Transverse colon (tissue), 4 donors: ENCODE data around the gene POLE. TPM values are rescaled to one million over a fixed set of nuclear protein-coding genes. Genes with fewer than 3 reads are reported as not detected.
A peak's percentile ranks its signal among the peaks of the same experiment; 100 is the strongest.

ENCODE experiments used
- DNase-seq: peaks from one replicate; pipeline ENCODE4 v3.0.0-alpha.2; 2019
- H3K27ac ChIP-seq, 4 donors: fragments of 200-600 bp; sonication (generic); 2 replicates each; pipeline ENCODE4 v1.5.1; 2016 to 2018; ENCODE audit warnings: inconsistent platforms in 4 of 4
- H3K27me3 ChIP-seq: fragments of 200-600 bp; sonication (generic); 2 replicates; pipeline ENCODE4 v1.5.1; 2017; ENCODE audit warnings: inconsistent platforms
- H3K36me3 ChIP-seq, 4 donors: fragments of 200-600 bp; sonication (generic); 2 replicates each; pipeline ENCODE4 v1.5.1; 2017 to 2019; ENCODE audit warnings: inconsistent platforms in 4 of 4
- H3K4me1 ChIP-seq, 4 donors: fragments of 200-600 bp; sonication (generic); 2 replicates each; pipeline ENCODE4 v1.5.1; 2017 to 2020; ENCODE audit warnings: inconsistent platforms in 4 of 4
- H3K4me3 ChIP-seq, 4 donors: fragments of 200-600 bp; sonication (generic); 1 replicate in 1 of 4; 2 replicates in 3 of 4; pipeline versions ENCODE4 v1.5.1 to v1.6.1; 2017 to 2019; ENCODE audit warnings: inconsistent platforms in 4 of 4
- H3K9me3 ChIP-seq, 2 donors: fragments of 200-600 bp; sonication (generic); 2 replicates each; pipeline ENCODE4 v1.5.1; 2017 to 2019; ENCODE audit warnings: inconsistent platforms in 2 of 2
- CTCF ChIP-seq, 5 experiments: fragments of 200-600 bp in 3 of 5; fragments of 450-650 bp in 2 of 5; sonication (generic) in 3 of 5; IDR thresholded peaks; 1 replicate in 2 of 5; 2 replicates in 3 of 5; pipeline ENCODE4 v1.5.1; 2016 to 2017; ENCODE audit warnings: antibody characterized with exemption in 5 of 5, inconsistent platforms in 3 of 5, mild to moderate bottlenecking in 2 of 5, moderate library complexity in 1 of 5
- EP300 ChIP-seq: sonication (generic); formaldehyde crosslinking; IDR thresholded peaks from one replicate; pipeline ENCODE4 v1.6.1; 2017; ENCODE audit warnings: antibody characterized with exemption, low read depth
- POLR2A ChIP-seq: fragments of 450-650 bp; IDR thresholded peaks from one replicate; pipeline ENCODE4 v1.6.1; 2016; ENCODE audit warnings: antibody characterized with exemption, mild to moderate bottlenecking, moderate library complexity
- POLR2AphosphoS5 ChIP-seq, 3 donors: sonication (generic); formaldehyde crosslinking; IDR thresholded peaks; one replicate each; pipeline ENCODE4 v1.6.1; 2016; ENCODE audit warnings: antibody characterized with exemption in 3 of 3
- WGBS, 2 donors: methylation state at CpG; one replicate each; pipeline ENCODE4 v1.1.5; 2018; ENCODE audit warnings: low coverage in 1 of 2; 5-methylcytosine and 5-hydroxymethylcytosine counted together
- in situ Hi-C, 4 donors: fragments of 200-750 bp; cut with MboI; loops; one replicate each; pipeline versions ENCODE4 v1.15.0 to v1.15.1; 2017; ENCODE audit warnings: low sequenced_read_pairs in 3 of 4, low pct_ligation_motif_present in 1 of 4, low pct_unique_long_range_greater_than_20kb in 1 of 4
- intact Hi-C: fragments of 100-400 bp; cut with DNase I; formaldehyde crosslinking; loops from one replicate; pipeline ENCODE4 v1.15.1; 2023; ENCODE audit warnings: low total_unique reads
- total RNA-seq, 4 donors: library from RNA; depleted of rRNA; stranded (reverse); fragments of >200 nt; gene quantifications; one replicate each; pipeline ENCODE4 v1.1.0, GENCODE V29; 2016

POLE gene, protein sequence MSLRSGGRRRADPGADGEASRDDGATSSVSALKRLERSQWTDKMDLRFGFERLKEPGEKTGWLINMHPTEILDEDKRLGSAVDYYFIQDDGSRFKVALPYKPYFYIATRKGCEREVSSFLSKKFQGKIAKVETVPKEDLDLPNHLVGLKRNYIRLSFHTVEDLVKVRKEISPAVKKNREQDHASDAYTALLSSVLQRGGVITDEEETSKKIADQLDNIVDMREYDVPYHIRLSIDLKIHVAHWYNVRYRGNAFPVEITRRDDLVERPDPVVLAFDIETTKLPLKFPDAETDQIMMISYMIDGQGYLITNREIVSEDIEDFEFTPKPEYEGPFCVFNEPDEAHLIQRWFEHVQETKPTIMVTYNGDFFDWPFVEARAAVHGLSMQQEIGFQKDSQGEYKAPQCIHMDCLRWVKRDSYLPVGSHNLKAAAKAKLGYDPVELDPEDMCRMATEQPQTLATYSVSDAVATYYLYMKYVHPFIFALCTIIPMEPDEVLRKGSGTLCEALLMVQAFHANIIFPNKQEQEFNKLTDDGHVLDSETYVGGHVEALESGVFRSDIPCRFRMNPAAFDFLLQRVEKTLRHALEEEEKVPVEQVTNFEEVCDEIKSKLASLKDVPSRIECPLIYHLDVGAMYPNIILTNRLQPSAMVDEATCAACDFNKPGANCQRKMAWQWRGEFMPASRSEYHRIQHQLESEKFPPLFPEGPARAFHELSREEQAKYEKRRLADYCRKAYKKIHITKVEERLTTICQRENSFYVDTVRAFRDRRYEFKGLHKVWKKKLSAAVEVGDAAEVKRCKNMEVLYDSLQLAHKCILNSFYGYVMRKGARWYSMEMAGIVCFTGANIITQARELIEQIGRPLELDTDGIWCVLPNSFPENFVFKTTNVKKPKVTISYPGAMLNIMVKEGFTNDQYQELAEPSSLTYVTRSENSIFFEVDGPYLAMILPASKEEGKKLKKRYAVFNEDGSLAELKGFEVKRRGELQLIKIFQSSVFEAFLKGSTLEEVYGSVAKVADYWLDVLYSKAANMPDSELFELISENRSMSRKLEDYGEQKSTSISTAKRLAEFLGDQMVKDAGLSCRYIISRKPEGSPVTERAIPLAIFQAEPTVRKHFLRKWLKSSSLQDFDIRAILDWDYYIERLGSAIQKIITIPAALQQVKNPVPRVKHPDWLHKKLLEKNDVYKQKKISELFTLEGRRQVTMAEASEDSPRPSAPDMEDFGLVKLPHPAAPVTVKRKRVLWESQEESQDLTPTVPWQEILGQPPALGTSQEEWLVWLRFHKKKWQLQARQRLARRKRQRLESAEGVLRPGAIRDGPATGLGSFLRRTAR (N-terminal part only)
- 100 to 1,000 TPM in 1 of 4 donors, 10 to 100 TPM in 3; 57.0 to 204 (median 74.1) TPM for total RNA-seq

GRCh38 chr12:132687211-132688164 lies at the start of gene POLE, which contains the start of gene PXMP2:
Gene POLE, minus strand, starts transcription at chr12:132687342. Its CDS starts 27 bp downstream, at chr12:132687315.
Gene PXMP2, plus strand, starts transcription at chr12:132687587. Its CDS starts 84 bp downstream, at chr12:132687671.
- Histone ChIP-seq H3K27ac (peak within 1 kb of the TSS; percentile 77 to 89 (median 84)), H3K4me3 (peak within 1 kb of the TSS; percentile 83 to 100 (median 96)), H3K36me3 (peaks cover 0 to 11% (median 0%) of the 10 kb centered on the region in 4 donors), H3K9me3 (no peaks in the 10 kb centered on the region), H3K4me1 (peaks cover 9 to 24% (median 19%) of the 10 kb centered on the region in 4 donors), H3K27me3 (no peaks in the 10 kb centered on the region)
- intact Hi-C loops (no loop called here), in situ Hi-C loops (no loop called here)
- peak; percentile 97 for DNase-seq
- peak; percentile 33 for TF ChIP-seq POLR2A
- no peak for TF ChIP-seq EP300
- peak; percentile 65 to 74 (median 69) for TF ChIP-seq POLR2AphosphoS5 (IDR thresholded peaks at IDR 0.05)
- TF ChIP-seq CTCF (IDR thresholded peaks at IDR 0.05): no peak
- WGBS, 2 donors: 1% methylated on average over 32 of the region's 134 CpGs; no CpG with 5 or more reads in 1 of the 2 donors

DNA sequence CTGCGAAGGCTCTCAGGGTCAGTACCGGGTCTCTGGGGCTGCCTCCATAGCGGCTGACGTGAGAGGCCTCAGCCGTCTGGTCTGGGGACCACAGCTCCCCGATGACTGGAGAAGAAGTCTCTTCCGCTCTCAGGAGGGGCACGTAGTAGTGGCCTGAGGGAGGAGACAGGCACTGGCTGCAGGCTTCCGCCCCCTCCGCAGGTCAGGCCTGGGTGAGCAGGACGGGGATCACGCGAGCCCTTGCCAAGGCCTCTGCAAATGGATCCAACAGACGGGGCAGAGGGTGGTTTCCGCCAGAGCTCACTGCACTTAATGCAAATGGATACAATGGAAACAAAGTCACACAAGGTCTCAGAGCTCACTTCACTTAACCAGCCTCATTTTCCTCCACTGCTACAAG lies 49.8 kb upstream of the POLE start:
- Histone ChIP-seq H3K4me1 (no peaks in the 10 kb centered on the region), H3K36me3 (peaks cover 0 to 86% (median 41%) of the 10 kb centered on the region in 4 donors), H3K4me3 (no peak overlapping the region), H3K9me3 (no peaks in the 10 kb centered on the region), H3K27me3 (no peaks in the 10 kb centered on the region), H3K27ac (no peak overlapping the region)
- DNase-seq: no peak
- intact Hi-C loops (no loop called here), in situ Hi-C loops (no loop called here)
- WGBS, 2 donors: 92 to 96% methylated on average over 2 to 9 of the region's 15 CpGs
- TF ChIP-seq POLR2AphosphoS5 (IDR thresholded peaks at IDR 0.05) (no peak), CTCF (IDR thresholded peaks at IDR 0.05) (no peak), EP300 (no peak), POLR2A (no peak)

DNA sequence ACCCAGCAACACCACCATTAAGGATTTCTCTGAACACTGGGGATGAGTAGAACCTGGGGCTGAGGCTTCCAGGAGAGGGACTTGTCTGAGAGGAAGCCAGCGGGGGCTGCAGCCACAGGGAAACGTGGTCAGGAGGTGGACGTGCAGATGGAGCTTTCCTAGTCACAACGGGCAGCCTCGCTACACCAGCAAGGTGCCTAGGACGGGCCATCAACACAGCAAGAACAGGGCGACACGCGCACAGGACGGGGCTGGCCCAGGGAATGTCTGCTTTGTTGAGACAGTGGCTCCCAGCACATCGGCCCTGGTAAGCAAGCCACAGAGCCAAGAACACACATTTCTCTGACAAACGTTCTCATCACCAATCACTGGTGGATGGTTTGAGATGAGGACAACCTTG lies 49.2 kb upstream of the POLE start:
- WGBS, 2 donors: 93 to 100% methylated on average over 1 to 12 of the region's 12 CpGs
- no peaks in the 10 kb centered on the region for H3K9me3 ChIP-seq
- H3K27ac ChIP-seq: no peak overlapping the region
- H3K4me3 ChIP-seq: no peak overlapping the region
- TF ChIP-seq POLR2A (no peak), CTCF (IDR thresholded peaks at IDR 0.05) (no peak), EP300 (no peak), POLR2AphosphoS5 (IDR thresholded peaks at IDR 0.05) (no peak)
- intact Hi-C loops: no loop called here
- H3K4me1 ChIP-seq: no peaks in the 10 kb centered on the region
- DNase-seq: no peak
- in situ Hi-C loops: no loop called here
- peaks cover 0 to 87% (median 41%) of the 10 kb centered on the region in 4 donors for H3K36me3 ChIP-seq
- H3K27me3 ChIP-seq: no peaks in the 10 kb centered on the region
